OCI-LY3 (cell line): Measurements from ENCODE around the gene PRR23E.

Experiments used
- EZH2phosphoT487 ChIP-seq: fragments of 200-600 bp; shearing (Covaris generic); IDR thresholded peaks from 2 replicates; pipeline ENCODE4 v1.6.1; 2018; ENCODE audit warnings: antibody characterized with exemption, mixed run types, low read depth
- TF ChIP-seq, protein P1 (sequence below): fragments of 200-600, 300-600 bp; sonication (generic); IDR thresholded peaks from 2 replicates; pipeline ENCODE4 v1.5.1; 2014; ENCODE audit warnings: antibody characterized with exemption, low read length, low read depth

DNA sequence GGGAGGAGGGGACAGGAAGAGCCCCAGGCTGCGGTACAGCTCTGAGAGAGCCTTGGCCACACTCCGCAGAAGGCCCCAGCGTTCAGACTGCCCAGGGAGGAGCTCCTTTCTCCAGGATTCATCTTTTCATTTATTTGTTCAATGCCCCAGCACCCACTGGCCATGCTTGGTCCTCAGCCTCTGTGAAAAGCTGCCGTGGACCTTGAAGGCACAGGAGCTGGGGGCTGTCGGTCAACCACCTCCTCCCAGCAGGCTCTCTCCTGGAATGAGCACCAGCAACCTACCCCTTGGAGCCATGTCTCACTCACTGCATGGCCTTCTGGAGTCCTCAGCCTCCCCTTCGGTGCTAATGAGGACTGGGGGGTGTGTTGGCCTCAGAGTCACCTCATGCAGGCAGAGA lies 21.6 kb upstream of the PRR23E start:
- TF ChIP-seq, protein P1, sequence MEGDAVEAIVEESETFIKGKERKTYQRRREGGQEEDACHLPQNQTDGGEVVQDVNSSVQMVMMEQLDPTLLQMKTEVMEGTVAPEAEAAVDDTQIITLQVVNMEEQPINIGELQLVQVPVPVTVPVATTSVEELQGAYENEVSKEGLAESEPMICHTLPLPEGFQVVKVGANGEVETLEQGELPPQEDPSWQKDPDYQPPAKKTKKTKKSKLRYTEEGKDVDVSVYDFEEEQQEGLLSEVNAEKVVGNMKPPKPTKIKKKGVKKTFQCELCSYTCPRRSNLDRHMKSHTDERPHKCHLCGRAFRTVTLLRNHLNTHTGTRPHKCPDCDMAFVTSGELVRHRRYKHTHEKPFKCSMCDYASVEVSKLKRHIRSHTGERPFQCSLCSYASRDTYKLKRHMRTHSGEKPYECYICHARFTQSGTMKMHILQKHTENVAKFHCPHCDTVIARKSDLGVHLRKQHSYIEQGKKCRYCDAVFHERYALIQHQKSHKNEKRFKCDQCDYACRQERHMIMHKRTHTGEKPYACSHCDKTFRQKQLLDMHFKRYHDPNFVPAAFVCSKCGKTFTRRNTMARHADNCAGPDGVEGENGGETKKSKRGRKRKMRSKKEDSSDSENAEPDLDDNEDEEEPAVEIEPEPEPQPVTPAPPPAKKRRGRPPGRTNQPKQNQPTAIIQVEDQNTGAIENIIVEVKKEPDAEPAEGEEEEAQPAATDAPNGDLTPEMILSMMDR, result no peak
- no peak for TF ChIP-seq EZH2phosphoT487
